ENCODE measurements around the gene PTPN22. TPM values are rescaled to one million over a fixed set of nuclear protein-coding genes. Genes with fewer than 3 reads are reported as not detected.

PTPN22 gene
- total and polyA plus RNA-seq, 9 of the 15 experiments (the other 6 are each of a cell fraction or from before 2014, with no cell fraction given): 0.45 to 4.6 (median 1.1) TPM

- TF ChIP-seq PYGO2 (tag; IDR thresholded peaks at IDR 0.05) (no peak), PHF21A (IDR thresholded peaks at IDR 0.05; ENCODE audit: borderline replicate concordance, low read depth) (peak; percentile 69; the same call in 1 of the 2 replicates), ZNF184 (CRISPR knock-in tag; IDR thresholded peaks at IDR 0.05) (no peak), PKNOX1 (IDR thresholded peaks at IDR 0.05) (peak; percentile 58), KLF10 (CRISPR knock-in tag; IDR thresholded peaks at IDR 0.05) (no peak), ZNF224 (CRISPR knock-in tag; IDR thresholded peaks at IDR 0.05) (no peak), BMI1 (IDR thresholded peaks at IDR 0.05; ENCODE audit: low read length) (no peak), THAP7 (CRISPR knock-in tag; IDR thresholded peaks at IDR 0.05) (no peak), TRIM24 (IDR thresholded peaks at IDR 0.05) (peak; percentile 83 to 84), PML (IDR thresholded peaks at IDR 0.05; ENCODE audit: low read length) (peak; percentile 46; the same call in 1 of the 2 replicates), TAL1 (IDR thresholded peaks at IDR 0.05) (no peak), BCOR (IDR thresholded peaks at IDR 0.05) (peak; percentile 47; the same call in 1 of the 2 replicates), ZNF324 (CRISPR knock-in tag; IDR thresholded peaks at IDR 0.05) (no peak), KAT7 (CRISPR knock-in tag; IDR thresholded peaks at IDR 0.05; ENCODE audit: borderline replicate concordance) (no peak), RREB1 (CRISPR knock-in tag; IDR thresholded peaks at IDR 0.05) (no peak), ZNF57 (CRISPR knock-in tag; IDR thresholded peaks at IDR 0.05) (no peak), ZNF707 (CRISPR knock-in tag; conservative IDR thresholded peaks at IDR 0.05) (no peak), LCOR (CRISPR knock-in tag; IDR thresholded peaks at IDR 0.05) (0 out of 2 replicates have a peak, but pooled peaks have one; percentile 20), ZFX (CRISPR knock-in tag; IDR thresholded peaks at IDR 0.05) (0 out of 2 replicates have a peak, but pooled peaks have one; percentile 18), IRF2 (CRISPR knock-in tag; IDR thresholded peaks at IDR 0.05) (no peak), PATZ1 (CRISPR knock-in tag; IDR thresholded peaks at IDR 0.05; ENCODE audit: borderline replicate concordance) (no peak)
Measured at GRCh38 chr1:113804421-113805255, 66.9 kb downstream of the PTPN22 start (continued).

Data from K562 (cell line).